Measurements from ENCODE around the gene C22orf42.
"Not testable (repeated sequence)": the region's sequence is repeated elsewhere in the genome, so short reads cannot be mapped to it uniquely, and the experiment has no call there.

C22orf42 gene

DNA sequence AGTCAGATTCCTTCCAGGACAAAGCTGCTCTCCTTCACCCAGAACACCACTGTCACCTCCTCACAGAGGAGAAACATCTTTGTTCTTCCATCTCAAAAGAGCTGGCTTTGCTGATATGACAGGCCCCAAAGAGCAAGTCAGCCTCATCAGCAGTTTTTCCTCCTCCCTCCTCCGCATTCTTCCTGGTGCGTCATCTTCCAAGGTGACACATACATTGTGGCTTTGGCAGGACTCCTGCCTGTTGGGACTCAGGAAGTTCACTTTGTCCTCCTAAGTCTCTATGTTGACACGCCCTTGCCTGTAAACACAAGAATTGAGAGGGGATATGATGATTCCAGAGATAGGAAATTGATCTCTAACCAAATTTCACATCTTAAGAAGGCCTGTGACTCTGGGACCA is 23.1 kb downstream of the C22orf42 start:
- not testable (repeated sequence) for DNase-seq (ENCODE audit: low read depth in 3 of 3)

DNA sequence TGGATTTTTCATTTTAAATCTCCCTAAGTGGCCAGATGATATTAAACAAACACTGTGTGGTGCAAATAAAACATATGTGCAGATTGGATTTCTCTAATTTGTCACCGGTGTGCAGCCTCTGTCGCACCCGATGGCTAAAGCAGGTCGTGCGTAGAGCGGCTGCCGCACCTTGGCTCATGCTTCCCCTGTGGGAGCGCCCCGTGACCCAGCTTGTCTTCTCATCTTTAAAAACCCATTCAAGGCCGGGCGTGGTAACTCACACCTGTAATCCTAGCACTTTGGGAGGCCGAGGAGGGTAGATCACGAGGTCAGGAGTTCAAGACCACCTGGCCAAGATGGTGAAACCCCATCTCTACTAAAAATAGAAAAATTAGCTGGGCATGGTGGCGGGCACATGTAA is 24.3 kb downstream of the C22orf42 start:
- DNase-seq (ENCODE audit: low read depth in 3 of 3), result not testable (repeated sequence)

- no peak for DNase-seq (ENCODE audit: low read depth in 3 of 3)
Measured at GRCh38 chr22:32132783-32133182, 26.3 kb downstream of the C22orf42 start.

GRCh38 chr22:32132126-32132525 is 27.0 kb downstream of the C22orf42 start:
- DNase-seq (ENCODE audit: low read depth in 3 of 3), result no peak

DNA sequence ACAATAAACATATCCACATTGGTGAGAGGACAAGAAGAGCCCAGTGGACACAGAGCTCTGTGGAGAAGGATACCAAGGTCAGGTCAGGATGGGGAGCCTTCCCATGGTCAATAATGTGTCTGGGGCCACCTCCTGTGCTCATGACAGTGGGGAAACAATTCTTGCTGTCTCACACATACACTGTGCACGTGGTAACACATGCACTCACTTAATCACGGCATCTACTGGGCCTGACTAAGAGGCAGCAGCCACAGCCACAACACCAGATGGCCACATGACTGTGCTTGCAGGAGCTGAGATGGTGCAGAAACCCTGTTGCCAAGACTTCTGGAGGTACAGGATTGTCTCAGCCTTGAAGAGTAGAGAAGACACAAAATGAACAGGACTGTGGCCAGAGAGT is 28.6 kb downstream of the C22orf42 start:
- no peak for DNase-seq (ENCODE audit: low read depth in 3 of 3)

GRCh38 chr22:32127904-32128303 is 31.2 kb downstream of the C22orf42 start:
- DNase-seq (ENCODE audit: low read depth in 3 of 3), result no peak

DNA sequence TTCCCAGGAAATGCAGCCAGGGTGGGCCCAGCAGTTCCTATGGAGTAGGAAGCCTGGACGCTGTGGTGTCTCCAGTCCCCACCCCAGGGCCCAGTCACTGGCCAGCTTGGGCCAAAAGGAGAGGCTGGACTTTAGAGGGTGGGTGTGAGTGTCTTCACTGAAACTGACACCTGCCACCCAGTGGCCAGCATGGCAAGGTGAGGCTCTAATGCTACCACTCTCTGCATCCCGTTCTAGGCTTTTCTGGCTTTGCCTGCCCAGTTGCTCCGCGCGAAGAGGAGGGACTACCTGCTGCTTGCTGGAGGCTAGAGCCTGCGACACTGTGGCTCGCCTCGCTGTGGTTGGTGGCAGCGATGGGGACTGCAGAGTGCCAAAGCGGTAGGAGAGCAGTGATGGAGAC is 35.4 kb downstream of the C22orf42 start:
- DNase-seq (ENCODE audit: low read depth in 3 of 3), result no peak

GRCh38 chr22:32122899-32123298 is 36.2 kb downstream of the C22orf42 start:
- DNase-seq (ENCODE audit: low read depth in 3 of 3), result no peak

GRCh38 chr22:32120603-32121002 is 38.5 kb downstream of the C22orf42 start:
- DNase-seq (ENCODE audit: low read depth in 3 of 3), result no peak

GRCh38 chr22:32119568-32120235 is 39.4 kb downstream of the C22orf42 start:
- DNase-seq (ENCODE audit: low read depth in 3 of 3), result no peak

DNA sequence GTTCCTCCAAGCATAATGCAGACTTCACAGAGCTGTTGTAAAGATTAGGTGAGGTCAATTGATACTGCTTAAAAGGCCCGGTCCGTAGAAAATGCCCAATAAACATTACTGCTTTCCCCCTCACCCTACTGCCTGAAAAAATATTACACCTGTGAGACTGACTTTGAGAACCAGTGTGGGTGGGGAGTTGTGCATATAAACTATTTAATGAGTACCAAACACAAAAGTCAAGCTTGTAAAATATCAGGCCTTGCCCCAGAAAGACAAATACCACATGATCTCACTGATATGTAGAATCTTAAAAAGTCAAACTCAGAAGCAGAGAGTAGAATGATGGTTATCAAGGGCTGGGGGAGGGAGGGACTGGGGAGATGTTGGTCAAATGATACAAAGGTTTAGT is 46.7 kb downstream of the C22orf42 start:
- no peak for DNase-seq (ENCODE audit: low read depth in 3 of 3)

- no peak for DNase-seq (ENCODE audit: low read depth in 3 of 3)
Measured at GRCh38 chr22:32106930-32107329, 52.2 kb downstream of the C22orf42 start.

- no peak for DNase-seq (ENCODE audit: low read depth in 3 of 3)
Measured at GRCh38 chr22:32103658-32104315, 55.3 kb downstream of the C22orf42 start.

DNA sequence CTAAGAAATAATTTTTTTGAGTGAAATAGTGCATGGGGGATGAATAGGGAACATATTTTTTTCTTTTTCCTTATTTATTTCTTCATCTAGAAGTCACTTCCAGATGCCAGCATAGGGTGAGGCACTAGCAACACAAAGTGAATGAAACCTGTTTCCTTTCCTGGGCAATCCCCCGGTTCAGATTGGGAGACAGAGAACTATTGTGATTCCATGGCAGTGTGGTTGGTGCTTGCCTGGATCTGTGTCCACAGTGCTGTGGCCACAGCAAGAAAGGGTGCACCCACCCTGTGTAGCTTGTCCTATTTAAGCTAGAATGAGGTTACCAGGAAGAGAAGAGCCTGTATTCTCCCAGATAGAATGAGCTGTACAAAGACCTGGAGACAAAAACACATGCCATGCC is 58.4 kb downstream of the C22orf42 start:
- DNase-seq (ENCODE audit: low read depth in 3 of 3), result no peak

Data from stimulated activated CD4-positive, alpha-beta T cell treated with anti-CD3 and anti-CD28 coated beads, TNF-alpha, amount 100 ng/mL, for 4 hours (primary cell).